ENCODE measurements around the gene PLA2G2A. TPM values are rescaled to one million over a fixed set of nuclear protein-coding genes. Genes with fewer than 3 reads are reported as not detected.
A peak's percentile ranks its signal among the peaks of the same experiment; 100 is the strongest.

The PLA2G2A gene
- total RNA-seq, 1 donor: 0.27 TPM

DNA sequence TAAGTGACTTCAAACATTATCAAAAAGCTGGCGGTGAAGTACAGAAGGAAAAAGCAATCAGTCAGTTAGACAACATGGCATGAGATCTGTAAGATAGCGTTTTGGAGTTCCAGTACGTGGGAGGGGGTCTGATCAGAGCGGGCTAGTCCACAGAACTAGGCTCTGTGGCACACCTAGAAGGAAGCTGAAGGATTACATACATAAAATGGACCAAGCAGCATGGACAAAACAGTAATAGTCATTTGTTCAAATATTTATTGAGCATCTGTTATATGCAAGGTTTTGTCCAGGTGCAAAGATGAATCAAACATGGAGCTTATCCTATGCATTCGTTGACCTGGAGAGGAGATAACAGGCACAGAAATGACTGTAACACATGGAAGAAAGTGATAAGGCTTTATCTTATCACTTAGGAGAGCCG is 33.1 kb downstream of the PLA2G2A start:
- TF ChIP-seq, protein P1, sequence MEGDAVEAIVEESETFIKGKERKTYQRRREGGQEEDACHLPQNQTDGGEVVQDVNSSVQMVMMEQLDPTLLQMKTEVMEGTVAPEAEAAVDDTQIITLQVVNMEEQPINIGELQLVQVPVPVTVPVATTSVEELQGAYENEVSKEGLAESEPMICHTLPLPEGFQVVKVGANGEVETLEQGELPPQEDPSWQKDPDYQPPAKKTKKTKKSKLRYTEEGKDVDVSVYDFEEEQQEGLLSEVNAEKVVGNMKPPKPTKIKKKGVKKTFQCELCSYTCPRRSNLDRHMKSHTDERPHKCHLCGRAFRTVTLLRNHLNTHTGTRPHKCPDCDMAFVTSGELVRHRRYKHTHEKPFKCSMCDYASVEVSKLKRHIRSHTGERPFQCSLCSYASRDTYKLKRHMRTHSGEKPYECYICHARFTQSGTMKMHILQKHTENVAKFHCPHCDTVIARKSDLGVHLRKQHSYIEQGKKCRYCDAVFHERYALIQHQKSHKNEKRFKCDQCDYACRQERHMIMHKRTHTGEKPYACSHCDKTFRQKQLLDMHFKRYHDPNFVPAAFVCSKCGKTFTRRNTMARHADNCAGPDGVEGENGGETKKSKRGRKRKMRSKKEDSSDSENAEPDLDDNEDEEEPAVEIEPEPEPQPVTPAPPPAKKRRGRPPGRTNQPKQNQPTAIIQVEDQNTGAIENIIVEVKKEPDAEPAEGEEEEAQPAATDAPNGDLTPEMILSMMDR (IDR thresholded peaks at IDR 0.05; ENCODE audit: insufficient read depth, low read length): no peak
- H3K4me3 ChIP-seq (ENCODE audit: low read depth, low read length): no peak overlapping the region
- DNase-seq (ENCODE audit: low read depth): no peak

GRCh38 chr1:19945914-19946313 is 33.5 kb downstream of the PLA2G2A start:
- H3K4me3 ChIP-seq (ENCODE audit: low read depth, low read length): no peak overlapping the region
- TF ChIP-seq, protein P1 (IDR thresholded peaks at IDR 0.05; ENCODE audit: insufficient read depth, low read length): no peak
- DNase-seq (ENCODE audit: low read depth): no peak

- H3K4me3 ChIP-seq (ENCODE audit: low read depth, low read length): no peak overlapping the region
- no peak for DNase-seq (ENCODE audit: low read depth)
- TF ChIP-seq, protein P1 (IDR thresholded peaks at IDR 0.05; ENCODE audit: insufficient read depth, low read length): no peak
These were observed 36.8 kb downstream of the PLA2G2A start for GRCh38 chr1:19942657-19943056.

DNA sequence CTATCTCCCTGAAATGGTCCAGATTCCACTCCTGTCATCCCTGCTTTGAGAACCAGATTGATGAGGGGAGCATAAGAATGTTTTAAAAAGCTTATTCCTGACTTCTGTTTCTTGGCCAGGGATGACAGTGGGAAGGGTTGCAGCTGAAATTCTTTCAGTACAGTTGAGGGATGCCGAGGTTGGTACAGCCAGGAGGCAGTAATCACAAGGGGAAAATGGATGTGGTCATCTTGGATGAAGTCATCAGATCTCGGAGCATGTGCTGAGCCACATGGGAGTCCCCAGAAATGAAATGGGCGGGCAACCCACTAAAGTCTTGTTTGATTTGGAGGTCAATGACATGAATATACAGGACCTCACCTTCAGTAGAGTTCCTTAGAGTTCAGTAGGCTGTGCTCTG is 37.3 kb downstream of the PLA2G2A start:
- TF ChIP-seq, protein P1 (IDR thresholded peaks at IDR 0.05; ENCODE audit: insufficient read depth, low read length): no peak
- peak; percentile 15 for DNase-seq (ENCODE audit: low read depth)

DNA sequence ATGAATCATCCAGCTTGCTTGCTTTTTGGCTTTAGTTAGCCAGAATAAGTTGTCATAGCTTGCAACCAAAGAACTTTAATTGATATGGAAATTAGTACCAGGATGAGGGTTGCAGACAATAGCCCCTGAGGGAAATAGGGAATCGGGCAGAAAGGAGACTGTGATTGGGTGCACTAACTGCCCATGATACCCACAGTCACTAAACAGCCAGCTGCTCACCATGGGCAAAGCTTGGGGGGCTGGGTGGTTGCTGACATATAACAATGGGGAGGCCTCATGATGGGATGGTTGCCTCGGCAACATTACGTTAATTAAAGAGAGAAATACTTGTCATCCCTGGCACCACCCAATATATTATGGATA is 38.2 kb downstream of the PLA2G2A start:
- no peak overlapping the region for H3K4me3 ChIP-seq (ENCODE audit: low read depth, low read length)
- DNase-seq (ENCODE audit: low read depth): no peak
- TF ChIP-seq, protein P1 (IDR thresholded peaks at IDR 0.05; ENCODE audit: insufficient read depth, low read length): no peak

More for the DNA sequence above, 37.3 kb downstream of the PLA2G2A start:
- H3K4me3 ChIP-seq (ENCODE audit: low read depth, low read length): no peak overlapping the region

- H3K4me3 ChIP-seq (ENCODE audit: low read depth, low read length): no peak overlapping the region
- TF ChIP-seq, protein P1 (IDR thresholded peaks at IDR 0.05; ENCODE audit: insufficient read depth, low read length): no peak
- DNase-seq (ENCODE audit: low read depth): no peak
These were observed 38.8 kb downstream of the PLA2G2A start for GRCh38 chr1:19940486-19941205.

DNA sequence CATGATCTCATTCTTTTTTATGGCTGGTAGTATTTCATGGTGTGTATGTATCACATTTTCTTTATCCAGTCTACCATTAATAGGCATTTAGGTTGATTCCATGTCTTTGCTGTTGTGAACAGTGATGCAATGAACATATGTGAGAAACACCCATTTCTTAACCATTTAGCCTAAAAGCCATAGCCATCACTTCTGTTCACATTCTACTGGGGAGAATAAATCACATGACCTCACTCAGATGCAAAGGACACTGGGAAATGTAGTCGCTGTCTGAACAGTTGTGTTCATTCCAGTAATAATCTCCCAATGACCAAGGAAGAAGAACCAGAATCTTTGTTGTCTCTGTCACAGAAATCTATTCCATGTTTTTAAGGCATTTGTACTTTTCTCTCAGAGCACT is 40.9 kb downstream of the PLA2G2A start:
- TF ChIP-seq, protein P1 (IDR thresholded peaks at IDR 0.05; ENCODE audit: insufficient read depth, low read length): no peak
- no peak for DNase-seq (ENCODE audit: low read depth)
- H3K4me3 ChIP-seq (ENCODE audit: low read depth, low read length): no peak overlapping the region
